WTC11 (cell line): ENCODE measurements around the gene YBX2. TPM values are rescaled to one million over a fixed set of nuclear protein-coding genes. Genes with fewer than 3 reads are reported as not detected.

Experiments
- CBFB ChIP-seq: sonication (generic); formaldehyde crosslinking; IDR thresholded peaks from 2 replicates; pipeline ENCODE4 v1.8.1; 2022; ENCODE audit warnings: mild to moderate bottlenecking, low read depth, missing genetic modification reagents
- ELF4 ChIP-seq: sonication (generic); formaldehyde crosslinking; IDR thresholded peaks from 2 replicates; pipeline ENCODE4 v1.8.1; 2022; ENCODE audit warnings: low read depth, mild to moderate bottlenecking, moderate library complexity, missing genetic modification reagents
- EMX1 ChIP-seq: fragments of 250-450 bp; sonication (Bioruptor Pico); IDR thresholded peaks from 2 replicates; pipeline ENCODE4 v1.8.0; 2021; ENCODE audit warnings: mild to moderate bottlenecking
- FOXK1 ChIP-seq: sonication (generic); formaldehyde crosslinking; IDR thresholded peaks from 2 replicates; pipeline ENCODE4 v1.8.0; 2022; ENCODE audit warnings: mild to moderate bottlenecking, moderate library complexity, missing genetic modification reagents
- GABPB1 ChIP-seq: sonication (generic); formaldehyde crosslinking; IDR thresholded peaks from 2 replicates; pipeline ENCODE4 v1.8.1; 2023; ENCODE audit warnings: mild to moderate bottlenecking, missing genetic modification reagents
- JUN ChIP-seq: sonication (generic); formaldehyde crosslinking; IDR thresholded peaks from 2 replicates; pipeline ENCODE4 v1.8.0; 2023; ENCODE audit warnings: mild to moderate bottlenecking, missing genetic modification reagents
- KAT7 ChIP-seq: sonication (generic); formaldehyde crosslinking; IDR thresholded peaks from 2 replicates; pipeline ENCODE4 v1.8.1; 2023; ENCODE audit warnings: missing genetic modification reagents, mild to moderate bottlenecking, borderline replicate concordance
- RORB ChIP-seq: fragments of 250-450 bp; sonication (Bioruptor Pico); IDR thresholded peaks from 2 replicates; pipeline ENCODE4 v1.9.0; 2021; ENCODE audit warnings: mild to moderate bottlenecking
- SOX15 ChIP-seq: fragments of 250-450 bp; sonication (Bioruptor Pico); IDR thresholded peaks from 2 replicates; pipeline ENCODE4 v1.9.0; 2021; ENCODE audit warnings: mild to moderate bottlenecking
- ZNF232 ChIP-seq: sonication (generic); formaldehyde crosslinking; IDR thresholded peaks from 2 replicates; pipeline ENCODE4 v1.8.0; 2022; ENCODE audit warnings: mild to moderate bottlenecking, missing genetic modification reagents
- ZNF423 ChIP-seq: fragments of 250-450 bp; sonication (Bioruptor Pico); IDR thresholded peaks from 2 replicates; pipeline ENCODE4 v2.1.2; 2022; ENCODE audit warnings: mild to moderate bottlenecking, moderate library complexity
- total RNA-seq: library from RNA; stranded (reverse); gene quantifications from 3 replicates; pipeline ENCODE4 v1.2.3, GENCODE V29; 2021
- TF ChIP-seq, protein P1 (sequence below): sonication (generic); formaldehyde crosslinking; IDR thresholded peaks from 2 replicates; pipeline ENCODE4 v1.8.1; 2022; ENCODE audit warnings: low read depth, mild to moderate bottlenecking, moderate library complexity, missing genetic modification reagents, borderline replicate concordance
- TF ChIP-seq, protein P2 (sequence below): sonication (generic); formaldehyde crosslinking; IDR thresholded peaks from 2 replicates; pipeline ENCODE4 v1.8.1; 2023; ENCODE audit warnings: mild to moderate bottlenecking, missing genetic modification reagents
- TF ChIP-seq, protein P3 (sequence below): sonication (generic); formaldehyde crosslinking; IDR thresholded peaks from 2 replicates; pipeline ENCODE4 v1.8.1; 2023; ENCODE audit warnings: mild to moderate bottlenecking, missing genetic modification reagents, moderate library complexity
- TF ChIP-seq, protein P4 (sequence below): sonication (generic); formaldehyde crosslinking; IDR thresholded peaks from 2 replicates; pipeline ENCODE4 v1.8.1; 2023; ENCODE audit warnings: mild to moderate bottlenecking, missing genetic modification reagents, borderline replicate concordance
- TF ChIP-seq, protein P5 (sequence below): fragments of 250-450 bp; sonication (Bioruptor Pico); IDR thresholded peaks from 2 replicates; pipeline ENCODE4 v2.1.2; 2022; ENCODE audit warnings: mild to moderate bottlenecking, moderate library complexity
- TF ChIP-seq, protein P6 (sequence below): fragments of 250-450 bp; sonication (Bioruptor Pico); IDR thresholded peaks from 2 replicates; pipeline ENCODE4 v1.9.0; 2021; ENCODE audit warnings: mild to moderate bottlenecking
- TF ChIP-seq, protein P7 (sequence below): sonication (generic); formaldehyde crosslinking; IDR thresholded peaks from 2 replicates; pipeline ENCODE4 v1.8.0; 2022; ENCODE audit warnings: mild to moderate bottlenecking, missing genetic modification reagents
- TF ChIP-seq, protein P8 (sequence below): sonication (generic); formaldehyde crosslinking; IDR thresholded peaks from 2 replicates; pipeline ENCODE4 v1.8.0; 2022; ENCODE audit warnings: mild to moderate bottlenecking, missing genetic modification reagents
- TF ChIP-seq, protein P9 (sequence below): sonication (generic); formaldehyde crosslinking; IDR thresholded peaks from 2 replicates; pipeline ENCODE4 v1.8.1; 2022; ENCODE audit warnings: mild to moderate bottlenecking, moderate library complexity, missing genetic modification reagents

The YBX2 gene
- total RNA-seq, 1 experiment from 2014 or later = 26.8 TPM

DNA sequence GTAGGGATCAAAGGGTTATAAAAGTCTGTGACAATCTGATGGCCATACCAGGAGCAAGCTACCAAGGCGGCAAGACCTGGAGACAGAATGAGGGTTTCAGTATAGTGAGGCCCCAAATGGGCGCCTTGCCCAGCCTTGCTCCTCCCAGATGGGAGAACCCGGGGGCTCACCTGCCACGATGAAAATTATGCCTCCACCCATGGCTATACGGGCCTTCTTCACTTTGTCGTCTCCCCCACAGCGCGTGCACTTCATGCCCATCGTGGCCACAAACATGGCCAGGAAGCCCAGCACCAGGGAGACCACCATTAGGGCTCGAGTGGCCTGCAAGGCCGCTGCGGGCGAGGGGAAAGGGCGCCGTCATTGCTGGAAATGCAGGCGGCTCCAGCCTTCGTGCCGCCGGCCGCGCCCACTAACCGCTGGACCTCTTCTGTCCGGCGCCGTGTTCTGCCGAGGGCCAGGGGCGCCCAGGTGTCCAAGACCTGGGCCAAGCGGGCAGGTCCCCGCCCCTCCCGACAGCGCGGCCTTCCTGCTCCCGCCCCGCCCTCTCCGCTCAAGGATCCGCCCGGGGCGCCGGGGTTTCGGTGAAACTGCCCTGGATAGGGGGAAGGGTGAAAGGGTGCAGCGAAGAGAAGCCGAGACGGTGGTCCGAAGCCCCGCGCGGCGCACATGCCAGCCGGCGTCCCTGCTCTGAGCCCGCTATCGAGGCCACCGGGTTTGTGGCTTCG lies 33.6 kb downstream of the YBX2 start (continued):
- TF ChIP-seq, protein P1, sequence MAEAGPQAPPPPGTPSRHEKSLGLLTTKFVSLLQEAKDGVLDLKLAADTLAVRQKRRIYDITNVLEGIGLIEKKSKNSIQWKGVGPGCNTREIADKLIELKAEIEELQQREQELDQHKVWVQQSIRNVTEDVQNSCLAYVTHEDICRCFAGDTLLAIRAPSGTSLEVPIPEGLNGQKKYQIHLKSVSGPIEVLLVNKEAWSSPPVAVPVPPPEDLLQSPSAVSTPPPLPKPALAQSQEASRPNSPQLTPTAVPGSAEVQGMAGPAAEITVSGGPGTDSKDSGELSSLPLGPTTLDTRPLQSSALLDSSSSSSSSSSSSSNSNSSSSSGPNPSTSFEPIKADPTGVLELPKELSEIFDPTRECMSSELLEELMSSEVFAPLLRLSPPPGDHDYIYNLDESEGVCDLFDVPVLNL (CRISPR knock-in tag) = no peak
- TF ChIP-seq RORB (CRISPR knock-in tag) (no peak), SOX15 (no peak), ZNF423 (no peak), EMX1 (CRISPR knock-in tag) (no peak), ELF4 (no peak), ZNF232 (CRISPR knock-in tag) (no peak; the same call in 1 of the 2 replicates), JUN (CRISPR knock-in tag) (no peak), GABPB1 (no peak), KAT7 (CRISPR knock-in tag) (no peak), FOXK1 (CRISPR knock-in tag) (peak; percentile 11; the same call in 1 of the 2 replicates), CBFB (CRISPR knock-in tag) (no peak)
- TF ChIP-seq, protein P2, sequence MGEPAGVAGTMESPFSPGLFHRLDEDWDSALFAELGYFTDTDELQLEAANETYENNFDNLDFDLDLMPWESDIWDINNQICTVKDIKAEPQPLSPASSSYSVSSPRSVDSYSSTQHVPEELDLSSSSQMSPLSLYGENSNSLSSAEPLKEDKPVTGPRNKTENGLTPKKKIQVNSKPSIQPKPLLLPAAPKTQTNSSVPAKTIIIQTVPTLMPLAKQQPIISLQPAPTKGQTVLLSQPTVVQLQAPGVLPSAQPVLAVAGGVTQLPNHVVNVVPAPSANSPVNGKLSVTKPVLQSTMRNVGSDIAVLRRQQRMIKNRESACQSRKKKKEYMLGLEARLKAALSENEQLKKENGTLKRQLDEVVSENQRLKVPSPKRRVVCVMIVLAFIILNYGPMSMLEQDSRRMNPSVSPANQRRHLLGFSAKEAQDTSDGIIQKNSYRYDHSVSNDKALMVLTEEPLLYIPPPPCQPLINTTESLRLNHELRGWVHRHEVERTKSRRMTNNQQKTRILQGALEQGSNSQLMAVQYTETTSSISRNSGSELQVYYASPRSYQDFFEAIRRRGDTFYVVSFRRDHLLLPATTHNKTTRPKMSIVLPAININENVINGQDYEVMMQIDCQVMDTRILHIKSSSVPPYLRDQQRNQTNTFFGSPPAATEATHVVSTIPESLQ = no peak
- TF ChIP-seq, protein P3, sequence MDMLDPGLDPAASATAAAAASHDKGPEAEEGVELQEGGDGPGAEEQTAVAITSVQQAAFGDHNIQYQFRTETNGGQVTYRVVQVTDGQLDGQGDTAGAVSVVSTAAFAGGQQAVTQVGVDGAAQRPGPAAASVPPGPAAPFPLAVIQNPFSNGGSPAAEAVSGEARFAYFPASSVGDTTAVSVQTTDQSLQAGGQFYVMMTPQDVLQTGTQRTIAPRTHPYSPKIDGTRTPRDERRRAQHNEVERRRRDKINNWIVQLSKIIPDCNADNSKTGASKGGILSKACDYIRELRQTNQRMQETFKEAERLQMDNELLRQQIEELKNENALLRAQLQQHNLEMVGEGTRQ = 0 out of 2 replicates have a peak, but pooled peaks have one; percentile 6
- TF ChIP-seq, protein P4, sequence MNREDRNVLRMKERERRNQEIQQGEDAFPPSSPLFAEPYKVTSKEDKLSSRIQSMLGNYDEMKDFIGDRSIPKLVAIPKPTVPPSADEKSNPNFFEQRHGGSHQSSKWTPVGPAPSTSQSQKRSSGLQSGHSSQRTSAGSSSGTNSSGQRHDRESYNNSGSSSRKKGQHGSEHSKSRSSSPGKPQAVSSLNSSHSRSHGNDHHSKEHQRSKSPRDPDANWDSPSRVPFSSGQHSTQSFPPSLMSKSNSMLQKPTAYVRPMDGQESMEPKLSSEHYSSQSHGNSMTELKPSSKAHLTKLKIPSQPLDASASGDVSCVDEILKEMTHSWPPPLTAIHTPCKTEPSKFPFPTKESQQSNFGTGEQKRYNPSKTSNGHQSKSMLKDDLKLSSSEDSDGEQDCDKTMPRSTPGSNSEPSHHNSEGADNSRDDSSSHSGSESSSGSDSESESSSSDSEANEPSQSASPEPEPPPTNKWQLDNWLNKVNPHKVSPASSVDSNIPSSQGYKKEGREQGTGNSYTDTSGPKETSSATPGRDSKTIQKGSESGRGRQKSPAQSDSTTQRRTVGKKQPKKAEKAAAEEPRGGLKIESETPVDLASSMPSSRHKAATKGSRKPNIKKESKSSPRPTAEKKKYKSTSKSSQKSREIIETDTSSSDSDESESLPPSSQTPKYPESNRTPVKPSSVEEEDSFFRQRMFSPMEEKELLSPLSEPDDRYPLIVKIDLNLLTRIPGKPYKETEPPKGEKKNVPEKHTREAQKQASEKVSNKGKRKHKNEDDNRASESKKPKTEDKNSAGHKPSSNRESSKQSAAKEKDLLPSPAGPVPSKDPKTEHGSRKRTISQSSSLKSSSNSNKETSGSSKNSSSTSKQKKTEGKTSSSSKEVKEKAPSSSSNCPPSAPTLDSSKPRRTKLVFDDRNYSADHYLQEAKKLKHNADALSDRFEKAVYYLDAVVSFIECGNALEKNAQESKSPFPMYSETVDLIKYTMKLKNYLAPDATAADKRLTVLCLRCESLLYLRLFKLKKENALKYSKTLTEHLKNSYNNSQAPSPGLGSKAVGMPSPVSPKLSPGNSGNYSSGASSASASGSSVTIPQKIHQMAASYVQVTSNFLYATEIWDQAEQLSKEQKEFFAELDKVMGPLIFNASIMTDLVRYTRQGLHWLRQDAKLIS (CRISPR knock-in tag) = peak; percentile 34; the same call in 1 of the 2 replicates
- TF ChIP-seq, protein P5, sequence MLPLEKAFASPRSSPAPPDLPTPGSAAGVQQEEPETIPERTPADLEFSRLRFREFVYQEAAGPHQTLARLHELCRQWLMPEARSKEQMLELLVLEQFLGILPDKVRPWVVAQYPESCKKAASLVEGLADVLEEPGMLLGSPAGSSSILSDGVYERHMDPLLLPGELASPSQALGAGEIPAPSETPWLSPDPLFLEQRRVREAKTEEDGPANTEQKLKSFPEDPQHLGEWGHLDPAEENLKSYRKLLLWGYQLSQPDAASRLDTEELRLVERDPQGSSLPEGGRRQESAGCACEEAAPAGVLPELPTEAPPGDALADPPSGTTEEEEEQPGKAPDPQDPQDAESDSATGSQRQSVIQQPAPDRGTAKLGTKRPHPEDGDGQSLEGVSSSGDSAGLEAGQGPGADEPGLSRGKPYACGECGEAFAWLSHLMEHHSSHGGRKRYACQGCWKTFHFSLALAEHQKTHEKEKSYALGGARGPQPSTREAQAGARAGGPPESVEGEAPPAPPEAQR (CRISPR knock-in tag) = no peak
- TF ChIP-seq, protein P6, sequence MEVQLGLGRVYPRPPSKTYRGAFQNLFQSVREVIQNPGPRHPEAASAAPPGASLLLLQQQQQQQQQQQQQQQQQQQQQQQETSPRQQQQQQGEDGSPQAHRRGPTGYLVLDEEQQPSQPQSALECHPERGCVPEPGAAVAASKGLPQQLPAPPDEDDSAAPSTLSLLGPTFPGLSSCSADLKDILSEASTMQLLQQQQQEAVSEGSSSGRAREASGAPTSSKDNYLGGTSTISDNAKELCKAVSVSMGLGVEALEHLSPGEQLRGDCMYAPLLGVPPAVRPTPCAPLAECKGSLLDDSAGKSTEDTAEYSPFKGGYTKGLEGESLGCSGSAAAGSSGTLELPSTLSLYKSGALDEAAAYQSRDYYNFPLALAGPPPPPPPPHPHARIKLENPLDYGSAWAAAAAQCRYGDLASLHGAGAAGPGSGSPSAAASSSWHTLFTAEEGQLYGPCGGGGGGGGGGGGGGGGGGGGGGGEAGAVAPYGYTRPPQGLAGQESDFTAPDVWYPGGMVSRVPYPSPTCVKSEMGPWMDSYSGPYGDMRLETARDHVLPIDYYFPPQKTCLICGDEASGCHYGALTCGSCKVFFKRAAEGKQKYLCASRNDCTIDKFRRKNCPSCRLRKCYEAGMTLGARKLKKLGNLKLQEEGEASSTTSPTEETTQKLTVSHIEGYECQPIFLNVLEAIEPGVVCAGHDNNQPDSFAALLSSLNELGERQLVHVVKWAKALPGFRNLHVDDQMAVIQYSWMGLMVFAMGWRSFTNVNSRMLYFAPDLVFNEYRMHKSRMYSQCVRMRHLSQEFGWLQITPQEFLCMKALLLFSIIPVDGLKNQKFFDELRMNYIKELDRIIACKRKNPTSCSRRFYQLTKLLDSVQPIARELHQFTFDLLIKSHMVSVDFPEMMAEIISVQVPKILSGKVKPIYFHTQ (CRISPR knock-in tag) = no peak
- TF ChIP-seq, protein P7, sequence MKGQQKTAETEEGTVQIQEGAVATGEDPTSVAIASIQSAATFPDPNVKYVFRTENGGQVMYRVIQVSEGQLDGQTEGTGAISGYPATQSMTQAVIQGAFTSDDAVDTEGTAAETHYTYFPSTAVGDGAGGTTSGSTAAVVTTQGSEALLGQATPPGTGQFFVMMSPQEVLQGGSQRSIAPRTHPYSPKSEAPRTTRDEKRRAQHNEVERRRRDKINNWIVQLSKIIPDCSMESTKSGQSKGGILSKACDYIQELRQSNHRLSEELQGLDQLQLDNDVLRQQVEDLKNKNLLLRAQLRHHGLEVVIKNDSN (CRISPR knock-in tag) = 0 out of 2 replicates have a peak, but pooled peaks have one; percentile 13
- TF ChIP-seq, protein P8, sequence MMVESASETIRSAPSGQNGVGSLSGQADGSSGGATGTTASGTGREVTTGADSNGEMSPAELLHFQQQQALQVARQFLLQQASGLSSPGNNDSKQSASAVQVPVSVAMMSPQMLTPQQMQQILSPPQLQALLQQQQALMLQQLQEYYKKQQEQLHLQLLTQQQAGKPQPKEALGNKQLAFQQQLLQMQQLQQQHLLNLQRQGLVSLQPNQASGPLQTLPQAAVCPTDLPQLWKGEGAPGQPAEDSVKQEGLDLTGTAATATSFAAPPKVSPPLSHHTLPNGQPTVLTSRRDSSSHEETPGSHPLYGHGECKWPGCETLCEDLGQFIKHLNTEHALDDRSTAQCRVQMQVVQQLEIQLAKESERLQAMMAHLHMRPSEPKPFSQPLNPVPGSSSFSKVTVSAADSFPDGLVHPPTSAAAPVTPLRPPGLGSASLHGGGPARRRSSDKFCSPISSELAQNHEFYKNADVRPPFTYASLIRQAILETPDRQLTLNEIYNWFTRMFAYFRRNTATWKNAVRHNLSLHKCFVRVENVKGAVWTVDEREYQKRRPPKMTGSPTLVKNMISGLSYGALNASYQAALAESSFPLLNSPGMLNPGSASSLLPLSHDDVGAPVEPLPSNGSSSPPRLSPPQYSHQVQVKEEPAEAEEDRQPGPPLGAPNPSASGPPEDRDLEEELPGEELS (CRISPR knock-in tag) = no peak
- TF ChIP-seq, protein P9, sequence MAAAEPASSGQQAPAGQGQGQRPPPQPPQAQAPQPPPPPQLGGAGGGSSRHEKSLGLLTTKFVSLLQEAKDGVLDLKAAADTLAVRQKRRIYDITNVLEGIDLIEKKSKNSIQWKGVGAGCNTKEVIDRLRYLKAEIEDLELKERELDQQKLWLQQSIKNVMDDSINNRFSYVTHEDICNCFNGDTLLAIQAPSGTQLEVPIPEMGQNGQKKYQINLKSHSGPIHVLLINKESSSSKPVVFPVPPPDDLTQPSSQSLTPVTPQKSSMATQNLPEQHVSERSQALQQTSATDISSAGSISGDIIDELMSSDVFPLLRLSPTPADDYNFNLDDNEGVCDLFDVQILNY = peak; percentile 24; the same call in 1 of the 2 replicates
